SK-N-SH (cell line): Measurements from ENCODE around the gene KIAA0232. TPM values are rescaled to one million over a fixed set of nuclear protein-coding genes. Genes with fewer than 3 reads are reported as not detected.

Source experiments
- CTCF ChIA-PET: fragments of 300-600, 350-600 bp; formaldehyde crosslinking; extraction: SDS; loops from one replicate; lab custom pipeline; 2021; lab: Yijun Ruan, JAX
- POLR2A ChIA-PET: fragments of 350-600 bp; sonication (Branson Sonifier 250); formaldehyde crosslinking; extraction: SDS; loops from one replicate; lab custom pipeline; 2020; ENCODE audit warnings: antibody characterized with exemption, inconsistent platforms; lab: Yijun Ruan, JAX
- DNase-seq: peaks from one replicate; pipeline ENCODE4 v3.0.0; 2012
- H2AFZ ChIP-seq: fragments of 200-600 bp; sonication (generic); 2 replicates; pipeline ENCODE4 v1.8.1; 2016; ENCODE audit warnings: antibody characterized with exemption, mild to moderate bottlenecking, low read depth
- H3F3A ChIP-seq: fragments of 200-600 bp; sonication (generic); replicated peaks from 2 replicates; pipeline ENCODE3; 2016; ENCODE audit warnings: antibody characterized with exemption, mild to moderate bottlenecking; ENCODE audit not compliant: insufficient read depth
- H3K27ac ChIP-seq, 2 experiments: fragments of 200-500 bp in 1 of 2; fragments of 200-600 bp in 1 of 2; sonication (Bioruptor generic) in 1 of 2; sonication (generic), shearing (Covaris generic) in 1 of 2; 2 replicates each; pipeline versions ENCODE4 v1.5.1 to v1.6.1; 2014 to 2016; ENCODE audit warnings: low read depth in 2 of 2, inconsistent platforms in 1 of 2, low read length in 1 of 2, mild to moderate bottlenecking in 1 of 2, mixed read lengths in 1 of 2
- H3K27me3 ChIP-seq: fragments of 200-600 bp; sonication (generic), shearing (Covaris generic); 2 replicates; pipeline ENCODE4 v1.6.1; 2016; ENCODE audit warnings: mixed run types; ENCODE audit not compliant: insufficient read depth
- H3K36me3 ChIP-seq, 2 experiments: fragments of 200-500 bp in 1 of 2; fragments of 200-600 bp in 1 of 2; sonication (Bioruptor generic) in 1 of 2; sonication (generic) in 1 of 2; replicated peaks in 1 of 2; 2 replicates each; pipeline versions ENCODE3 to v1.5.1; 2014 to 2016; ENCODE audit warnings: low read length in 1 of 2, mild to moderate bottlenecking in 1 of 2; ENCODE audit not compliant: insufficient read depth in 2 of 2, control insufficient read depth in 1 of 2
- H3K4me1 ChIP-seq, 2 experiments: fragments of 200-500 bp in 1 of 2; fragments of 200-600 bp in 1 of 2; sonication (Bioruptor generic) in 1 of 2; sonication (generic), shearing (Covaris generic) in 1 of 2; 2 replicates each; pipeline versions ENCODE4 v1.5.1 to v1.6.1; 2014 to 2016; ENCODE audit warnings: low read depth in 1 of 2, low read length in 1 of 2, mixed run types in 1 of 2; ENCODE audit not compliant: insufficient read depth in 2 of 2, control insufficient read depth in 1 of 2
- H3K4me2 ChIP-seq: fragments of 200-600 bp; sonication (generic), shearing (Covaris generic); 2 replicates; pipeline ENCODE4 v1.6.1; 2017; ENCODE audit warnings: mixed run types
- H3K4me3 ChIP-seq, 2 experiments: fragments of 200-500 bp in 1 of 2; fragments of 200-600 bp in 1 of 2; sonication (Bioruptor generic) in 1 of 2; sonication (generic), shearing (Covaris generic) in 1 of 2; 2 replicates each; pipeline versions ENCODE4 v1.5.1 to v1.8.1; 2014 to 2016; ENCODE audit warnings: low read depth in 2 of 2, inconsistent platforms in 1 of 2, low read length in 1 of 2, mild to moderate bottlenecking in 1 of 2, mixed read lengths in 1 of 2, moderate library complexity in 1 of 2
- H3K79me2 ChIP-seq: fragments of 200-600 bp; sonication (generic); 2 replicates; pipeline ENCODE4 v1.8.1; 2017; ENCODE audit warnings: mild to moderate bottlenecking; ENCODE audit not compliant: insufficient read depth
- H3K9ac ChIP-seq: fragments of 200-600 bp; sonication (generic); 2 replicates; pipeline ENCODE4 v1.6.1; 2017; ENCODE audit warnings: mixed run types
- H3K9me2 ChIP-seq: fragments of 200-600 bp; sonication (generic); 2 replicates; pipeline ENCODE4 v1.6.1; 2017; ENCODE audit warnings: mixed run types
- H3K9me3 ChIP-seq: fragments of 200-600 bp; sonication (generic); 2 replicates; pipeline ENCODE4 v1.6.1; 2017; ENCODE audit warnings: mixed run types, mild to moderate bottlenecking, moderate library complexity
- H4K20me1 ChIP-seq: fragments of 200-600 bp; sonication (generic); 2 replicates; pipeline ENCODE4 v1.6.1; 2017; ENCODE audit warnings: mild to moderate bottlenecking, mixed run types; ENCODE audit not compliant: insufficient read depth
- CHD2 ChIP-seq: fragments of 150-350 bp; IDR thresholded peaks from 2 replicates; pipeline ENCODE4 v1.6.1; 2018; ENCODE audit warnings: low read length; ENCODE audit not compliant: partially characterized antibody
- EP300 ChIP-seq, 2 experiments: IDR thresholded peaks; 2 replicates each; pipeline versions ENCODE4 v1.4.0 to v1.6.1; 2012; ENCODE audit warnings: borderline replicate concordance in 1 of 2, low read depth in 1 of 2, low read length in 1 of 2
- EZH2phosphoT487 ChIP-seq: fragments of 200-600 bp; sonication (generic); IDR thresholded peaks from 2 replicates; pipeline ENCODE4 v1.6.1; 2017; ENCODE audit warnings: low read depth, mixed run types, mild to moderate bottlenecking, antibody characterized with exemption, moderate library complexity, borderline replicate concordance
- FOSL2 ChIP-seq: IDR thresholded peaks from 2 replicates; pipeline ENCODE4 v1.4.0; 2012; ENCODE audit warnings: low read depth, mild to moderate bottlenecking, moderate library complexity, borderline replicate concordance
- GABPA ChIP-seq: IDR thresholded peaks from 2 replicates; pipeline ENCODE4 v1.4.0; 2012; ENCODE audit warnings: low read depth, mild to moderate bottlenecking
- GATA2 ChIP-seq: sonication (generic); formaldehyde crosslinking; IDR thresholded peaks from 2 replicates; pipeline ENCODE4 v1.5.0; 2020; ENCODE audit warnings: mild to moderate bottlenecking, missing genetic modification reagents
- MEF2A ChIP-seq: IDR thresholded peaks from 2 replicates; pipeline ENCODE4 v1.4.0; 2012; ENCODE audit warnings: low read depth, borderline replicate concordance
- MXI1 ChIP-seq: IDR thresholded peaks from 2 replicates; pipeline ENCODE4 v1.6.1; 2012; ENCODE audit warnings: mild to moderate bottlenecking, low read depth, low read length, improper control_type of control experiment
- NRF1 ChIP-seq: IDR thresholded peaks from 2 replicates; pipeline ENCODE4 v1.6.1; 2012; ENCODE audit warnings: low read depth, mild to moderate bottlenecking, low read length
- RCOR1 ChIP-seq: fragments of 150-350 bp; IDR thresholded peaks from 2 replicates; pipeline ENCODE4 v1.6.1; 2017; ENCODE audit warnings: antibody characterized with exemption, low read length
- RFX5 ChIP-seq: IDR thresholded peaks from 2 replicates; pipeline ENCODE4 v1.6.1; 2012; ENCODE audit warnings: mild to moderate bottlenecking, improper control_type of control experiment, low read length
- RXRA ChIP-seq: IDR thresholded peaks from 2 replicates; pipeline ENCODE4 v1.4.0; 2012; ENCODE audit warnings: low read depth, mild to moderate bottlenecking, borderline replicate concordance
- SIN3A ChIP-seq: IDR thresholded peaks from 2 replicates; pipeline ENCODE4 v1.6.1; 2012; ENCODE audit warnings: low read depth, mild to moderate bottlenecking, low read length, moderate library complexity, borderline replicate concordance
- TAF1 ChIP-seq: IDR thresholded peaks from 2 replicates; pipeline ENCODE4 v1.6.1; 2012; ENCODE audit warnings: low read depth, mild to moderate bottlenecking, low read length, moderate library complexity, borderline replicate concordance
- YY1 ChIP-seq: IDR thresholded peaks from 2 replicates; pipeline ENCODE4 v1.4.0; 2012; ENCODE audit warnings: low read depth, mild to moderate bottlenecking
- WGBS: methylation state at CpG from one replicate; pipeline ENCODE4 v1.1.6; 2017; ENCODE audit warnings: low lambda C conversion rate; 5-methylcytosine and 5-hydroxymethylcytosine counted together
- polyA plus RNA-seq, 3 experiments: library from polyadenylated mRNA; depleted of rRNA; stranded (reverse); fragments of >200 nt; gene quantifications; 2 replicates each; pipeline ENCODE4 v1.2.3, GENCODE V29; 2012
- TF ChIP-seq, protein P1 (sequence below): IDR thresholded peaks from 2 replicates; pipeline ENCODE4 v1.4.0; 2012; ENCODE audit warnings: low read depth, borderline replicate concordance
- TF ChIP-seq, protein P2 (sequence below): fragments of 200-600 bp; sonication (generic); IDR thresholded peaks from 2 replicates; pipeline ENCODE4 v1.6.1; 2017; ENCODE audit warnings: antibody characterized with exemption, mild to moderate bottlenecking, moderate library complexity
- TF ChIP-seq, protein P3 (sequence below): fragments of 150-350 bp; IDR thresholded peaks from 2 replicates; pipeline ENCODE4 v1.6.1; 2016; ENCODE audit warnings: mild to moderate bottlenecking, low read depth, low read length
- TF ChIP-seq, protein P4 (sequence below): IDR thresholded peaks from 2 replicates; pipeline ENCODE4 v1.4.0; 2012; ENCODE audit warnings: low read depth

The KIAA0232 gene
- polyA plus RNA-seq, 1 of the 3 experiments (the other 2 are of a cell fraction), result 5.7 TPM

DNA sequence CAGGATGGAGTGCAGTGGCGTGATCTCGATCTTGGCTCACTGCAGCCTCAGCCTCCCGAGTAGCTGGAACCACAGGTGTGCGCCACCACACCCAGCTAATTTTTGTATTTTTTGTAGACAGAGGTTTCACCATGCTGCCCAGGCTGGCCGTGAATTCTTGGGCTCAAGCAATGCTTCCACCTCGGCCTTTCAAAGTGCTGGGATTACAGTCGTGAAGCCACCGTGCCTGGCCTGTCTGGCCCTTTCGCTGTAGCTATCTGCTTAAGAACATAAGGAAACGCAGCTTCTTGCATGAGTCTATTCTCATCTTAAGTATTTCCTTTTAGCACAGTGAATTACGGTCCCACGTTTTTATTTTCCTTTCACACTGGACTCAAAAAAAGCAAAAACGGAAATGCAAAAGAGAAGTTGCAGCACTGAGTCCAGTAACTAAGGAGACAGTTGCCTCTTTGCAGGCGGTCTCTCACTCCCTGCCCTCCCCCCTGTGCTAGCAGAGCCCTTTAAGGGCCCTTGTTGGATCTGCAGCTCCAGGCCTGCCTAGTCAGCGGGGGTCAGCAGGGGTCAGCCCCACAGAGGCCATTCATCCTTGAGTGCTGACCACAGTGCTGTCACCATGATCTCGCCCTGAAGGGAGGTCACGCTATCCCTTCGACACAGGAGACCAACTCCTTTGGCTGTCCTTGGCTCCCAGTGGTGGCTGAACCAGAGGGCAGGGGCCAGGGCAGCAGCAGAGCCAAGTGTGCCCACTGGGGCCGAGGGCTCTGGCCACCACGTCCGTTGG is 105.3 kb downstream of the KIAA0232 start:
- Histone ChIP-seq H3K4me1 (peaks cover 0 to 3% of the 10 kb centered on the region in 2 experiments; a peak in 1 of 4 replicates), H4K20me1 (no peaks in the 10 kb centered on the region)
- DNase-seq, result no peak
- TF ChIP-seq EZH2phosphoT487 (no peak), TAF1 (no peak), RXRA (no peak), GABPA (no peak)
- TF ChIP-seq, protein P1, sequence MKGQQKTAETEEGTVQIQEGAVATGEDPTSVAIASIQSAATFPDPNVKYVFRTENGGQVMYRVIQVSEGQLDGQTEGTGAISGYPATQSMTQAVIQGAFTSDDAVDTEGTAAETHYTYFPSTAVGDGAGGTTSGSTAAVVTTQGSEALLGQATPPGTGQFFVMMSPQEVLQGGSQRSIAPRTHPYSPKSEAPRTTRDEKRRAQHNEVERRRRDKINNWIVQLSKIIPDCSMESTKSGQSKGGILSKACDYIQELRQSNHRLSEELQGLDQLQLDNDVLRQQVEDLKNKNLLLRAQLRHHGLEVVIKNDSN, result no peak
- TF ChIP-seq, protein P2, sequence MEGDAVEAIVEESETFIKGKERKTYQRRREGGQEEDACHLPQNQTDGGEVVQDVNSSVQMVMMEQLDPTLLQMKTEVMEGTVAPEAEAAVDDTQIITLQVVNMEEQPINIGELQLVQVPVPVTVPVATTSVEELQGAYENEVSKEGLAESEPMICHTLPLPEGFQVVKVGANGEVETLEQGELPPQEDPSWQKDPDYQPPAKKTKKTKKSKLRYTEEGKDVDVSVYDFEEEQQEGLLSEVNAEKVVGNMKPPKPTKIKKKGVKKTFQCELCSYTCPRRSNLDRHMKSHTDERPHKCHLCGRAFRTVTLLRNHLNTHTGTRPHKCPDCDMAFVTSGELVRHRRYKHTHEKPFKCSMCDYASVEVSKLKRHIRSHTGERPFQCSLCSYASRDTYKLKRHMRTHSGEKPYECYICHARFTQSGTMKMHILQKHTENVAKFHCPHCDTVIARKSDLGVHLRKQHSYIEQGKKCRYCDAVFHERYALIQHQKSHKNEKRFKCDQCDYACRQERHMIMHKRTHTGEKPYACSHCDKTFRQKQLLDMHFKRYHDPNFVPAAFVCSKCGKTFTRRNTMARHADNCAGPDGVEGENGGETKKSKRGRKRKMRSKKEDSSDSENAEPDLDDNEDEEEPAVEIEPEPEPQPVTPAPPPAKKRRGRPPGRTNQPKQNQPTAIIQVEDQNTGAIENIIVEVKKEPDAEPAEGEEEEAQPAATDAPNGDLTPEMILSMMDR, result no peak
- TF ChIP-seq, protein P3, sequence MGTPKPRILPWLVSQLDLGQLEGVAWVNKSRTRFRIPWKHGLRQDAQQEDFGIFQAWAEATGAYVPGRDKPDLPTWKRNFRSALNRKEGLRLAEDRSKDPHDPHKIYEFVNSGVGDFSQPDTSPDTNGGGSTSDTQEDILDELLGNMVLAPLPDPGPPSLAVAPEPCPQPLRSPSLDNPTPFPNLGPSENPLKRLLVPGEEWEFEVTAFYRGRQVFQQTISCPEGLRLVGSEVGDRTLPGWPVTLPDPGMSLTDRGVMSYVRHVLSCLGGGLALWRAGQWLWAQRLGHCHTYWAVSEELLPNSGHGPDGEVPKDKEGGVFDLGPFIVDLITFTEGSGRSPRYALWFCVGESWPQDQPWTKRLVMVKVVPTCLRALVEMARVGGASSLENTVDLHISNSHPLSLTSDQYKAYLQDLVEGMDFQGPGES, result no peak
- TF ChIP-seq, all 33 proteins: peak for 0
- Histone ChIP-seq H2AFZ (no peak overlapping the region), H3K36me3 (peaks cover 0 to 15% of the 10 kb centered on the region in 2 experiments), H3K4me3 (no peak overlapping the region), H3K4me2 (no peak overlapping the region), H3K27ac (no peak overlapping the region), H3F3A (peaks cover 8% of the 10 kb centered on the region), H3K9me3 (no peaks in the 10 kb centered on the region), H3K27me3 (no peaks in the 10 kb centered on the region), H3K79me2 (no peaks in the 10 kb centered on the region), H3K9ac (no peak overlapping the region), H3K9me2 (no peaks in the 10 kb centered on the region)
- 92% methylated on average over 14 of the region's 21 CpGs for WGBS
- CTCF ChIA-PET, result interaction anchor here (1.1 to 6.8 kb wide), 4 partner anchors 13 to 183 kb away, joined by 4 to 57 read pairs (median 24); no protein-coding TSS in a partner anchor
- POLR2A ChIA-PET, result no interaction called here

DNA sequence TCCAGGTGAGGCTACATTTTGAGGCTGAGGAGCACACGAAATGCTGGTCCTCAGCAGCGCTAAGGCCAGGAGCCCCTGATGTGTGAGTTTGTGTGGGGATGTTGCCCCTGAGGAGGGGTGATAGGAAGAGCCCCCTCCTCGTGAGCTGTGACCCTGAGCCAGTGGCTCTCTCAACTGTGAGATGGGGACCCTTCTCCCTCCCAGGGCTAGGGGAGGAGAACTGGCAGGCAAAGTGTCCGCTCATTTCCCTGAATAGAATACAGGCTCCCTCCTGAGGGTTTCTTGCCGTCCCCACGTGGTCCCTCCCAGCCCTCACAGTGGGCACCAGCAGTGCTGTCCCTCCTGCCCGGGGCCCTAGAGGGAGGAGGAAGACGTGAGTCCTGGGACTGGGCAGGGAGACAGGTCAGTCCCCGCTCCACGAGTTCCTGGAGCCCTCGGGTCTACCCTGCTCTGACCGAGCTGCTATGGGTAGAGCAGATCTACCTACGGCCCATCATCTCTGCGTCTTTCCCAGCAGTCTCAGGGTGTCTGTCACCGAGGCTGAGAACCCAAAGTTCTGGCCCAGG is 106.1 kb downstream of the KIAA0232 start:
- H3K9ac ChIP-seq, result no peak overlapping the region
- H3K9me2 ChIP-seq, result no peaks in the 10 kb centered on the region
- no peak overlapping the region for H2AFZ ChIP-seq
- H3F3A ChIP-seq, result peaks cover 5% of the 10 kb centered on the region
- H3K9me3 ChIP-seq, result no peaks in the 10 kb centered on the region
- H3K4me3 ChIP-seq, result no peak overlapping the region
- no peak overlapping the region for H3K27ac ChIP-seq
- 75% methylated on average over 7 of the region's 15 CpGs for WGBS
- H3K79me2 ChIP-seq, result no peaks in the 10 kb centered on the region
- POLR2A ChIA-PET, result no interaction called here
- DNase-seq, result no peak
- peaks cover 0 to 7% of the 10 kb centered on the region in 2 experiments for H3K36me3 ChIP-seq
- H3K4me1 ChIP-seq, result peaks cover 0 to 3% of the 10 kb centered on the region in 2 experiments; a peak in 1 of 4 replicates
- H3K27me3 ChIP-seq, result no peaks in the 10 kb centered on the region
- CTCF ChIA-PET, result interaction anchor here (6.8 kb wide), 1 partner anchor 14 kb away, joined by 57 read pairs; no protein-coding TSS in a partner anchor
- no peak overlapping the region for H3K4me2 ChIP-seq
- H4K20me1 ChIP-seq, result no peaks in the 10 kb centered on the region
- no peak for TF ChIP-seq FOSL2
- TF ChIP-seq, protein P4, sequence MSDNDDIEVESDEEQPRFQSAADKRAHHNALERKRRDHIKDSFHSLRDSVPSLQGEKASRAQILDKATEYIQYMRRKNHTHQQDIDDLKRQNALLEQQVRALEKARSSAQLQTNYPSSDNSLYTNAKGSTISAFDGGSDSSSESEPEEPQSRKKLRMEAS, result no peak
- TF ChIP-seq GATA2 (CRISPR knock-in tag), result no peak
- TF ChIP-seq MEF2A, result no peak
- TF ChIP-seq, protein P1, result no peak
- no peak for TF ChIP-seq SIN3A
- no peak for TF ChIP-seq RFX5
- TF ChIP-seq MXI1, result no peak
- TF ChIP-seq RXRA, result no peak
- no peak for TF ChIP-seq NRF1
- no peak for TF ChIP-seq YY1
- TF ChIP-seq EP300 (IDR thresholded peaks at IDR 0.05; ENCODE audit: borderline replicate concordance in 1 of 2, low read depth in 1 of 2, low read length in 1 of 2), result no peak
- no peak for TF ChIP-seq CHD2
- no peak for TF ChIP-seq RCOR1
